HL-60 (cell line): ENCODE data around the gene ADCK1.

Source experiments
- DNase-seq, 2 experiments: peaks; one replicate each; pipeline ENCODE4 v3.0.0-alpha.2; 2010 to 2020; ENCODE audit warnings: low read depth in 1 of 2, low spot score in 1 of 2
- H3K27ac ChIP-seq: fragments of 250-450 bp; sonication (Bioruptor Pico); replicated peaks from 2 replicates; pipeline ENCODE4 v1.5.1; 2020; ENCODE audit warnings: mild to moderate bottlenecking, moderate library complexity
- H3K27me3 ChIP-seq: fragments of 250-450 bp; sonication (Bioruptor Pico); 2 replicates; pipeline ENCODE4 v1.5.1; 2021; ENCODE audit warnings: mild to moderate bottlenecking, moderate library complexity; ENCODE audit not compliant: insufficient read depth, poor library complexity, severe bottlenecking
- H3K4me3 ChIP-seq: replicated peaks from 2 replicates; pipeline ENCODE4 v1.5.1; 2011; ENCODE audit warnings: mild to moderate bottlenecking, control low read depth, low read length; ENCODE audit not compliant: insufficient read depth
- GABPA ChIP-seq: IDR thresholded peaks from 2 replicates; pipeline ENCODE4 v1.6.1; 2012; ENCODE audit warnings: low read depth
- POLR2AphosphoS5 ChIP-seq: IDR thresholded peaks from 2 replicates; pipeline ENCODE4 v1.6.1; 2012; ENCODE audit warnings: low read depth
- SPI1 ChIP-seq: IDR thresholded peaks from 2 replicates; pipeline ENCODE4 v1.6.1; 2012; ENCODE audit warnings: low read depth, mild to moderate bottlenecking, borderline replicate concordance
- TF ChIP-seq, protein P1 (sequence below): IDR thresholded peaks from 2 replicates; pipeline ENCODE4 v1.6.1; 2012; ENCODE audit warnings: low read depth; ENCODE audit not compliant: insufficient replicate concordance
- TF ChIP-seq, protein P2 (sequence below): IDR thresholded peaks from one replicate; pipeline ENCODE4 v1.5.1; 2011; ENCODE audit warnings: low read length, control low read depth, inconsistent platforms; ENCODE audit not compliant: insufficient read depth

The ADCK1 gene

DNA sequence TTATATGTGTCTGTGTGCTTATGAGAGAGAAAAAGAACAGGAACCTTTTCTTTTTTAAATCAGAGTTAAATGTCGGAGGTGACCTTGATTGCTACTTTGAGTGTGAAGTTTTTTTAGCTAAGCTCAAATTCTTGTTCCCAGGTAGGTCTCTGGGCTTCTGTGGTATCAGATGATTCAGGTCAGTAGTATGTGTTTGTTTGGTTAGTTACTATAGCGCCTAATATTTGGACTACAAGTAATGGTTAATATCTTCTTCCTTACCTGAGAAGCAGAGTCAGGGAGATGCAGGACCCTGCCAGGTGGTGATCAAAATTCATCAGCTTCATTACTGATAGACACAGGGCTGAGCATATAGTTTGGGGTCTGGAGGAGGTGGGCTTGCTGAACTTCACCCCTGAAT lies 30.8 kb downstream of the ADCK1 start:
- H3K27me3 ChIP-seq = no peaks in the 10 kb centered on the region
- no peak for DNase-seq
- TF ChIP-seq GABPA (no peak), SPI1 (no peak), POLR2AphosphoS5 (no peak)
- TF ChIP-seq, protein P1, sequence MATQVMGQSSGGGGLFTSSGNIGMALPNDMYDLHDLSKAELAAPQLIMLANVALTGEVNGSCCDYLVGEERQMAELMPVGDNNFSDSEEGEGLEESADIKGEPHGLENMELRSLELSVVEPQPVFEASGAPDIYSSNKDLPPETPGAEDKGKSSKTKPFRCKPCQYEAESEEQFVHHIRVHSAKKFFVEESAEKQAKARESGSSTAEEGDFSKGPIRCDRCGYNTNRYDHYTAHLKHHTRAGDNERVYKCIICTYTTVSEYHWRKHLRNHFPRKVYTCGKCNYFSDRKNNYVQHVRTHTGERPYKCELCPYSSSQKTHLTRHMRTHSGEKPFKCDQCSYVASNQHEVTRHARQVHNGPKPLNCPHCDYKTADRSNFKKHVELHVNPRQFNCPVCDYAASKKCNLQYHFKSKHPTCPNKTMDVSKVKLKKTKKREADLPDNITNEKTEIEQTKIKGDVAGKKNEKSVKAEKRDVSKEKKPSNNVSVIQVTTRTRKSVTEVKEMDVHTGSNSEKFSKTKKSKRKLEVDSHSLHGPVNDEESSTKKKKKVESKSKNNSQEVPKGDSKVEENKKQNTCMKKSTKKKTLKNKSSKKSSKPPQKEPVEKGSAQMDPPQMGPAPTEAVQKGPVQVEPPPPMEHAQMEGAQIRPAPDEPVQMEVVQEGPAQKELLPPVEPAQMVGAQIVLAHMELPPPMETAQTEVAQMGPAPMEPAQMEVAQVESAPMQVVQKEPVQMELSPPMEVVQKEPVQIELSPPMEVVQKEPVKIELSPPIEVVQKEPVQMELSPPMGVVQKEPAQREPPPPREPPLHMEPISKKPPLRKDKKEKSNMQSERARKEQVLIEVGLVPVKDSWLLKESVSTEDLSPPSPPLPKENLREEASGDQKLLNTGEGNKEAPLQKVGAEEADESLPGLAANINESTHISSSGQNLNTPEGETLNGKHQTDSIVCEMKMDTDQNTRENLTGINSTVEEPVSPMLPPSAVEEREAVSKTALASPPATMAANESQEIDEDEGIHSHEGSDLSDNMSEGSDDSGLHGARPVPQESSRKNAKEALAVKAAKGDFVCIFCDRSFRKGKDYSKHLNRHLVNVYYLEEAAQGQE = no peak
- TF ChIP-seq, protein P2, sequence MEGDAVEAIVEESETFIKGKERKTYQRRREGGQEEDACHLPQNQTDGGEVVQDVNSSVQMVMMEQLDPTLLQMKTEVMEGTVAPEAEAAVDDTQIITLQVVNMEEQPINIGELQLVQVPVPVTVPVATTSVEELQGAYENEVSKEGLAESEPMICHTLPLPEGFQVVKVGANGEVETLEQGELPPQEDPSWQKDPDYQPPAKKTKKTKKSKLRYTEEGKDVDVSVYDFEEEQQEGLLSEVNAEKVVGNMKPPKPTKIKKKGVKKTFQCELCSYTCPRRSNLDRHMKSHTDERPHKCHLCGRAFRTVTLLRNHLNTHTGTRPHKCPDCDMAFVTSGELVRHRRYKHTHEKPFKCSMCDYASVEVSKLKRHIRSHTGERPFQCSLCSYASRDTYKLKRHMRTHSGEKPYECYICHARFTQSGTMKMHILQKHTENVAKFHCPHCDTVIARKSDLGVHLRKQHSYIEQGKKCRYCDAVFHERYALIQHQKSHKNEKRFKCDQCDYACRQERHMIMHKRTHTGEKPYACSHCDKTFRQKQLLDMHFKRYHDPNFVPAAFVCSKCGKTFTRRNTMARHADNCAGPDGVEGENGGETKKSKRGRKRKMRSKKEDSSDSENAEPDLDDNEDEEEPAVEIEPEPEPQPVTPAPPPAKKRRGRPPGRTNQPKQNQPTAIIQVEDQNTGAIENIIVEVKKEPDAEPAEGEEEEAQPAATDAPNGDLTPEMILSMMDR = no peak
- no peak overlapping the region for H3K4me3 ChIP-seq
- no peak overlapping the region for H3K27ac ChIP-seq

DNA sequence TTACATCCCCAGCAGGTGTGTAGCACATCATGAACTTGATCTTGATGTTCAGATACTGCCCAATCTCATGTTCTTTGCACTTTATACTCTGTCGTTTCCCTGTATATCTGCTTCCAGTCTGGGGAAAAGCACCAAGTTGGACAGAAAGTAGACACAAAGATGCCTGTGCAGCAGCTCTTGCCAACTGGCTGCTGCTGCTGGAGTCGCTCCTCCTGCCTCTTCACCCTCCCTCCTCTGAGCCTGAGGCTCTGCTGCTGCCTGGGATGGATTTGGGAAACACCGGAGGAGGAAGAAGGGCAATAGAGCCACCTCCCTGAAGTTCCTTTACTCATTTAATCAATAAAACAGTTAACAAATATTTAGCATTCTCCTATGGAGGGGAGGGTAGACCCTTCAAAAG lies 32.4 kb downstream of the ADCK1 start:
- no peak overlapping the region for H3K4me3 ChIP-seq
- H3K27me3 ChIP-seq = no peaks in the 10 kb centered on the region
- TF ChIP-seq, protein P2 = no peak
- TF ChIP-seq GABPA (no peak), POLR2AphosphoS5 (no peak), SPI1 (no peak)
- TF ChIP-seq, protein P1 = no peak
- H3K27ac ChIP-seq = no peak overlapping the region
- no peak for DNase-seq

DNA sequence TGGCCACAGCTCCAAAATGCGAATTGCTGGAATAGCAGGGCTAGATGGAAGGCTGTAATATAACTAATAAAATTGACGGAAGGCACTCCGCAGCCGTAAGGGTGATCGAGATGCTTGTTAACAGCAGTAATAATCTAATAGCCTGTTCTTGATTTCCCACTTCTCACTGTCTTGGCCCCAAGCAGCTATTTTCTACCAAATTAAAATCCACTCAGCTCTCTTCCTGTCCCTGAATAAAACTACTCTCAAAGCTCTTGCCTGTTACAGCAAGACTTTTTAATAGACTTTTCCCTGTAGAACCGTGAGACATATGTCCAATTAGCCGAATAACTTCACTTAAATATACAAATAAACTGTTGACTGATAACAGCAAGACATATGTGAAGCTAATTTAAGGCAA lies 38.0 kb downstream of the ADCK1 start:
- Histone ChIP-seq H3K27ac (no peak overlapping the region), H3K4me3 (no peak overlapping the region), H3K27me3 (no peaks in the 10 kb centered on the region)
- no peak for DNase-seq
- no peak for TF ChIP-seq POLR2AphosphoS5

DNA sequence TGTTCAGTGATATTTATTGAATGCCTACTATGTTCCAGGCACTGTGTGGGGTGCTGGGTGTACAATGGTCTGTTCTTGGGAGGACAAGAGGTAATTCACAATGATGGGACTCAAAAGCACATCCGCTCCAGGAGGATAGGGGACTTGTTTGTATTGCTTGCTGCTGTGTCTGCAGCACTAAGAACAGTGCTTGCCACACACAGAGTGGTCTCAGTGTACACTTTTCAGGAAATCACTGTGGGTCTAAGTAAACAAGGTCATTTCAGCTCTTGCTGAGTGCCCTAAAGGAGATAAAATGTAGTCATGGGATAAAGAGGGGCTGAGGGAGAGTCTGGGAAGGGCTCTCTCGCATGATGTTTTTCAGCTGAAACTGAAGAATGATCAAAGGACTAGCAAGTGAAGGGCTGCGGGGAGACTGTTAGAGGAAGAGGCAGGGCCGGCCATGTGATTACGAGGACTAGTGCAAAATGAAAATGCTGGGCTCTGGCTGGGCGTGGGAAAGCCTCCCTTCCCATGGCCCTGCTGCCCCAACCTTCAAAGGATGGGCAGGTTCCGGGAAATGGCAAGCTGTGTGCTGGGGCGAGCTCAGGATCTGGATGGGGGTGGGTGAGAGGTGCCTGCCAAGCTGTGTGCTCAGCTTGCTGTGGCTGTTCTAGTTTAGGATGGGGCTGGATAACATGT lies 39.1 kb downstream of the ADCK1 start:
- no peak for DNase-seq
- TF ChIP-seq, protein P1 = no peak
- TF ChIP-seq, protein P2 = no peak
- TF ChIP-seq GABPA (no peak), POLR2AphosphoS5 (no peak), SPI1 (no peak)
- Histone ChIP-seq H3K27ac (no peak overlapping the region), H3K27me3 (no peaks in the 10 kb centered on the region), H3K4me3 (no peak overlapping the region)
